ENCODE results near the gene PKN2. TPM values are rescaled to one million over a fixed set of nuclear protein-coding genes. Genes with fewer than 3 reads are reported as not detected.

Gene PKN2
- 12.4 and 15.9 TPM in 2 replicates for polyA plus RNA-seq

GRCh38 chr1:88683541-88684481, at the start of gene PKN2:
Gene PKN2, plus strand, starts transcription at chr1:88684273. Its CDS starts 308 bp downstream, at chr1:88684581.

Other genes with a start within 250 kb of the PKN2 start
- 102 and 156 TPM in 2 replicates for gene GTF2B, start 207.3 kb downstream of the PKN2 start, polyA plus RNA-seq